Osteocyte (in vitro differentiated cells): ENCODE data around the gene ASB16. TPM values are rescaled to one million over a fixed set of nuclear protein-coding genes. Genes with fewer than 3 reads are reported as not detected.

Experiments
- DNase-seq: peaks from one replicate; pipeline ENCODE4 v3.0.0; 2021; ENCODE audit warnings: mixed read lengths; ENCODE audit not compliant: unreplicated experiment; ENCODE audit errors: extremely low spot score
- H3K27ac Mint-ChIP-seq: one replicate; pipeline ENCODE4 v1.8.0; 2021; ENCODE audit warnings: mild to moderate bottlenecking, mixed read lengths; ENCODE audit not compliant: unreplicated experiment
- H3K27me3 Mint-ChIP-seq: one replicate; pipeline ENCODE4 v1.8.0; 2021; ENCODE audit warnings: mixed read lengths; ENCODE audit not compliant: unreplicated experiment
- H3K36me3 Mint-ChIP-seq: one replicate; pipeline ENCODE4 v1.8.0; 2021; ENCODE audit warnings: mixed read lengths; ENCODE audit not compliant: unreplicated experiment
- H3K4me1 Mint-ChIP-seq: one replicate; pipeline ENCODE4 v1.8.0; 2021; ENCODE audit warnings: mixed read lengths; ENCODE audit not compliant: unreplicated experiment
- H3K4me3 Mint-ChIP-seq: one replicate; pipeline ENCODE4 v1.8.0; 2021; ENCODE audit warnings: mild to moderate bottlenecking, moderate library complexity, mixed read lengths; ENCODE audit not compliant: unreplicated experiment
- H3K9me3 Mint-ChIP-seq: one replicate; pipeline ENCODE4 v1.8.0; 2021; ENCODE audit warnings: mixed read lengths; ENCODE audit not compliant: unreplicated experiment
- long read RNA-seq: library from polyadenylated mRNA; unstranded; transcript quantifications from one replicate; pipeline ENCODE4 v2.0.0, GENCODE V29; 2021
- total RNA-seq: library from RNA; stranded (reverse); gene quantifications from 2 replicates; pipeline ENCODE4 v1.2.1, GENCODE V29; 2021
- TF ChIP-seq, protein P1 (sequence below): fragments of 200-600 bp; sonication (generic); IDR thresholded peaks from 2 replicates; pipeline ENCODE4 v1.5.0; 2021; ENCODE audit warnings: antibody characterized with exemption, mild to moderate bottlenecking, moderate library complexity

Gene ASB16, protein sequence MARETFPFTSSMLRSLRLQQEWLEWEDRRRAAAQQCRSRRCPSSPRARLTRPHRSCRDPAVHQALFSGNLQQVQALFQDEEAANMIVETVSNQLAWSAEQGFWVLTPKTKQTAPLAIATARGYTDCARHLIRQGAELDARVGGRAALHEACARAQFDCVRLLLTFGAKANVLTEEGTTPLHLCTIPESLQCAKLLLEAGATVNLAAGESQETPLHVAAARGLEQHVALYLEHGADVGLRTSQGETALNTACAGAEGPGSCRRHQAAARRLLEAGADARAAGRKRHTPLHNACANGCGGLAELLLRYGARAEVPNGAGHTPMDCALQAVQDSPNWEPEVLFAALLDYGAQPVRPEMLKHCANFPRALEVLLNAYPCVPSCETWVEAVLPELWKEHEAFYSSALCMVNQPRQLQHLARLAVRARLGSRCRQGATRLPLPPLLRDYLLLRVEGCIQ
- not detected in 2 replicates for total RNA-seq
- long read RNA-seq, partial matches to known transcripts, result 0 of 1 reads
- long read RNA-seq, other reads (novel, unspliced or antisense), result 1 of 1 reads

DNA sequence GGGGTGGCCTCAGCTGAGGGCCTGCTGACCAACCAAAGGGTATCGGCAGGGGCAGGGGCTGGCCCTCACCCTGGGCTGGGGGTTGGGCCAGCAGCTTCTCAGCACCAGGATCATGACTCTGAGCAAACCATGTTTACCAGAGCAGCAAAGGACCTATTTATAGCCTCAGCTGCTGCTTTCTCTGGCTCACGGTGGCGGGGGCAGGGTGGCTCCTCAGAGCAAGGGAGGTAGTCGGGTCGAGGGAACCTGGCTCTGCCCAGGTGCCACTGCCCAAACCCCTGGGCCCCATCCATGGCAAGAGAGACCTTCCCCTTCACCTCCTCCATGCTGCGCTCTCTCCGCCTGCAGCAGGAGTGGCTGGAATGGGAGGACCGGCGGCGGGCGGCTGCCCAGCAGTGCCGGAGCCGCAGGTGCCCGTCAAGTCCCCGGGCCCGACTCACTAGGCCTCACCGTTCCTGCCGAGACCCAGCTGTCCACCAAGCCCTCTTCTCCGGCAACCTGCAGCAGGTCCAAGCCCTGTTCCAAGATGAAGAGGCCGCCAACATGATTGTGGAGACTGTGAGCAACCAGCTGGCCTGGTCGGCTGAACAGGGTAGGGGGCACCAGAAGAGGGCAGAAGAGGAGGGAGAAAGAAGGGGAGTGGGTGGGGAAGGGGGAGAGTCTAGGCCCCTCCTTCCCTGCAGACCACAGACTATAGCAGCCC lies at the start of gene ASB16:
ASB16 (plus strand) TSS at position 206 of the 703 bp plus-strand sequence; CDS start at position 292, 86 bp downstream.
- H3K27ac Mint-ChIP-seq, result no peak within 1 kb of the TSS
- H3K4me1 Mint-ChIP-seq, result peaks cover 16% of the 10 kb centered on the region
- H3K4me3 Mint-ChIP-seq, result no peak within 1 kb of the TSS
- H3K27me3 Mint-ChIP-seq, result no peaks in the 10 kb centered on the region
- no peak for DNase-seq
- TF ChIP-seq, protein P1, sequence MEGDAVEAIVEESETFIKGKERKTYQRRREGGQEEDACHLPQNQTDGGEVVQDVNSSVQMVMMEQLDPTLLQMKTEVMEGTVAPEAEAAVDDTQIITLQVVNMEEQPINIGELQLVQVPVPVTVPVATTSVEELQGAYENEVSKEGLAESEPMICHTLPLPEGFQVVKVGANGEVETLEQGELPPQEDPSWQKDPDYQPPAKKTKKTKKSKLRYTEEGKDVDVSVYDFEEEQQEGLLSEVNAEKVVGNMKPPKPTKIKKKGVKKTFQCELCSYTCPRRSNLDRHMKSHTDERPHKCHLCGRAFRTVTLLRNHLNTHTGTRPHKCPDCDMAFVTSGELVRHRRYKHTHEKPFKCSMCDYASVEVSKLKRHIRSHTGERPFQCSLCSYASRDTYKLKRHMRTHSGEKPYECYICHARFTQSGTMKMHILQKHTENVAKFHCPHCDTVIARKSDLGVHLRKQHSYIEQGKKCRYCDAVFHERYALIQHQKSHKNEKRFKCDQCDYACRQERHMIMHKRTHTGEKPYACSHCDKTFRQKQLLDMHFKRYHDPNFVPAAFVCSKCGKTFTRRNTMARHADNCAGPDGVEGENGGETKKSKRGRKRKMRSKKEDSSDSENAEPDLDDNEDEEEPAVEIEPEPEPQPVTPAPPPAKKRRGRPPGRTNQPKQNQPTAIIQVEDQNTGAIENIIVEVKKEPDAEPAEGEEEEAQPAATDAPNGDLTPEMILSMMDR, result no peak
- H3K9me3 Mint-ChIP-seq, result no peaks in the 10 kb centered on the region
- H3K36me3 Mint-ChIP-seq, result peaks cover 3% of the 10 kb centered on the region

DNA sequence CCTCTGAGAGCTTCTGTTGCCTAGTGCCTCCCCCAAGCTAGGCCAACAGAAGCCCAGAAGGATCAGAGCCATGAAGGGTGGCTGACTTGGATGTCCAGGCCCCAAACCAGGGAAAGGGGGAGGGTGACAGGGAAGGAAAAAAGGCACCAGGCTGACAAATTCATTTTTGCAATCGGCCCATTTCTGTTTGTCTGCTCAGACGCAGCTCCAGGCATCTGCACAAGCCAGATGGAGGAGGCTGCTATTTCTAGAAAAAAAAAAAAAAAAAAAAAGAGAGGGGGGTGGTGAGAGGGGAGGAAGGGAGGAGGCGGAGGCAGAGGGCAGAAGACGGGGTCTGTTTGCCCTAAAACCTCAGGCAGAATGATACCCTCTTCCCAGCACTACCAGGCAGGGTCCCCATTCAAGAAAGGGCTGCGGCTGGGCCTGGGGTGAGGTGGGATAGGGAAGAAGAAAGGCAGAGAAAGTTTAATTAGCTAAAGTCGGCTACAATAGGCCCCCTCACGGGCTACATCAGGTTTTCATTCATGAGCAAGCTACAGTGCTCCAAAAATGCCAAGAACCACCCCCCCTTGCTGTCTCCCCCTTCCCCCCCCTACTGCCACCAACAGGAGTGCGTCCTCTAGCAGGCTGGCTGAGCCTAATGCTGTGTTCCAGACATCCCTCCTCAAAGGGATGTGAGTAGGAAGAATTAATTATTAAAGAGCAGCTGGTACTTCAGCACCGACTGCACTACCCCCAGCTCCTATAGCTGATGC lies 49.5 kb upstream of the ASB16 start:
- DNase-seq, result no peak
- TF ChIP-seq, protein P1, result no peak
- Mint-ChIP-seq H3K4me3 (no peak overlapping the region), H3K27me3 (no peaks in the 10 kb centered on the region), H3K27ac (no peak overlapping the region), H3K9me3 (no peaks in the 10 kb centered on the region), H3K4me1 (peaks cover 24% of the 10 kb centered on the region), H3K36me3 (peaks cover 4% of the 10 kb centered on the region)

DNA sequence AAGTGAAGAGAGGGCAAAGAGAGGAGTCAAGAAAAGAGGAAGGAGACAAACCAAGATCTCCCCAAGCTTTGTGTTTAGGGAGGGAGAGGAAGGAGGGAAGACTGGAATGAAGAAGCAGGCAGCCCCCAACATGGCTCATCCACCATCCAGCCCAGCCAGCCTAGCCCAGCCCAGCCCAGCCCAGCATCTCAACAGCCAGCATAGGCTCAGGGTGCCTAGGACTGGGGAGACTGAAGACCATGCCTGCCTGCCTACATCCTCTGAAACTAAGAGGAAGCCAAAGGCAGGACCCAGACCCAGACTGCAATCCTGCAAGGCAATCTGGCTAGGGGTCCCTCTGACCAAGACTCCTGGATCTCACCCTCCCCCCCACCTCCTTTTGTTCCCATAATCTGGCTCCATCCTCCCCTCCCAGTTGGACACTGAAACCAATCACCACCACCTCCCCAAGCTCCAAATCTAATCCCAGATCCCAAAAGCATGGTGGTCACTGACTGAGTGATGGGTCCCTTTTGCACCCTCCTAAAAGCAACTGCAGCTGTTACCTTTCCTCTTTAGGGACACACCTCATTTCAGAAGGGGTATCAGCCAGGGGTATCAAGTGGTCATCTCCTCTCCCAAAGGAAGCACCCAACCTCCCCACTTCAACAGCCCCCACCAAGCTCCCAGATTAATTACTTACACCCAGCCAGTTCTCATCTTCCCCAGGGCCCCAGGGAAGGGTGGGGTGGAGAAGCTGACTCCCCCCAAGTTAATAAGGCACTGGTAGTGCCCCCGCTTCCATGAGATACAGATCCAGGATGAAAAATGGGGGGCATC lies 48.3 kb upstream of the ASB16 start:
- no peaks in the 10 kb centered on the region for H3K27me3 Mint-ChIP-seq
- DNase-seq, result no peak
- no peaks in the 10 kb centered on the region for H3K36me3 Mint-ChIP-seq
- H3K4me1 Mint-ChIP-seq, result peaks cover 24% of the 10 kb centered on the region
- TF ChIP-seq, protein P1, result no peak
- peak overlapping the region; percentile 84 for H3K4me3 Mint-ChIP-seq
- H3K9me3 Mint-ChIP-seq, result no peaks in the 10 kb centered on the region
- peak overlapping the region; percentile 23 for H3K27ac Mint-ChIP-seq

DNA sequence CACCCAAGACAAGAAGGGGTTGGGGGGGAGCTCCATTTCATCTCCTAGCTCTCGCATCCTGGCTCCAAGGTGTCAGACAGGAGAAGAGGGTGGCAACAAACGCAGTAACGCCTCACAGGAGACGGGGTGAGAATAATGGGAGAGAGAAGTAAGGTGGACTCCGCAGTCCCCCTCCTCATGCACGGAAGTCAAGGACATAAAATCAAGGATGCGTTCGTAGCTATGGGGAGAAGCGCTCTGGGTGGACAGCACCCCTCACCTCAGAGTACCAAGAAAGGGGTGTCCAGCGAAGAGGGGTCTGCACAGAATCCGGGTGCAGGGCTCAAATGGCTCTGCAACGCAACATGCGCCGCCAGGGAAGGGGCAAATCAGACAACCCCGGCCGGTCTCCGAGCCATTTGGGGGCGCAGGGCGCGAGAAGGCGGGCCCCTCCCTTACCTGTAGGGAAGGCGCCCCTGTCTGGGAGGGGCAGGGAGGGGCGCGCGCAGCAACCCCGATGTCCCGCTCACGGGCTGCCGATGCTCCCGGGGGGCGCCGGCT lies 47.6 kb upstream of the ASB16 start:
- DNase-seq, result no peak
- no peaks in the 10 kb centered on the region for H3K9me3 Mint-ChIP-seq
- peak overlapping the region; percentile 84 for H3K4me3 Mint-ChIP-seq
- no peak overlapping the region for H3K27ac Mint-ChIP-seq
- H3K4me1 Mint-ChIP-seq, result peaks cover 24% of the 10 kb centered on the region
- H3K27me3 Mint-ChIP-seq, result no peaks in the 10 kb centered on the region
- TF ChIP-seq, protein P1, result no peak
- H3K36me3 Mint-ChIP-seq, result no peaks in the 10 kb centered on the region
